ENCODE results near the gene KCNIP1. TPM values are rescaled to one million over a fixed set of nuclear protein-coding genes. Genes with fewer than 3 reads are reported as not detected.

KCNIP1 gene
- total and polyA plus RNA-seq, 10 of the 15 experiments (the other 5 are each of a cell fraction or from before 2014, with no cell fraction given), result not detected

- Histone ChIP-seq H3K79me2 (ENCODE audit: control insufficient read depth, insufficient read depth, low read length) (no peaks in the 10 kb centered on the region), H4K20me1 (ENCODE audit: control insufficient read depth, insufficient read depth) (no peaks in the 10 kb centered on the region), H3K27me3 (replicated peaks in 1 of 2; ENCODE audit: control insufficient read depth in 2 of 2, insufficient read depth in 2 of 2, low read length in 1 of 2) (peaks cover 0 to 1% of the 10 kb centered on the region in 2 experiments; a peak in 2 of 4 replicates), H3K36me3 (ENCODE audit: control insufficient read depth in 2 of 2, insufficient read depth in 2 of 2, low read length in 1 of 2) (no peaks in the 10 kb centered on the region), H2AFZ (ENCODE audit: control insufficient read depth, low read depth, low read length) (no peak overlapping the region), H3K27ac (ENCODE audit: control insufficient read depth, insufficient read depth) (no peak overlapping the region), H3K9ac (ENCODE audit: control insufficient read depth, insufficient read depth, low read length) (no peak overlapping the region), H3K4me1 (ENCODE audit: control insufficient read depth, insufficient read depth, low read length) (no peaks in the 10 kb centered on the region), H3K4me3 (no peak overlapping the region), H3K4me2 (ENCODE audit: control insufficient read depth, insufficient read depth) (no peak overlapping the region), H3K9me3 (replicated peaks; ENCODE audit: control insufficient read depth, insufficient read depth, low read length) (no peaks in the 10 kb centered on the region)
- no peak for DNase-seq (ENCODE audit: low read depth, low spot score)
- ATAC-seq, result no peak
- ChIA-PET RAD21 (ENCODE audit: unreplicated experiment) (no interaction called here), SMC1A (ENCODE audit: uncharacterized antibody, unreplicated experiment) (no interaction called here), CTCF (interaction anchor here (0.7 to 1.3 kb wide), 2 partner anchors 13 to 14 kb away, joined by 3 to 4 read pairs; no protein-coding TSS in a partner anchor), POLR2A (no interaction called here)
- intact Hi-C loops (cut with micrococcal nuclease; ENCODE audit: unreplicated experiment), result no loop called here
- 39% methylated on average over 11 of the region's 11 CpGs for WGBS (ENCODE audit: insufficient coverage, insufficient replicate concordance, low lambda C conversion rate, missing lambda C conversion rate)
- no peak for FAIRE-seq
- in situ Hi-C loops (cut with MboI), result no loop called here
- BruUV-seq (replicated peaks), result no TSS peak
- TF ChIP-seq RBBP5 (conservative IDR thresholded peaks at IDR 0.05), result no peak
- TF ChIP-seq PAX8 (IDR thresholded peaks at IDR 0.05), result no peak
- TF ChIP-seq IRF5 (IDR thresholded peaks at IDR 0.05; ENCODE audit: borderline replicate concordance), result no peak
- TF ChIP-seq RELB (IDR thresholded peaks at IDR 0.05; ENCODE audit: low read depth), result no peak
- no peak for TF ChIP-seq ZNF687 (IDR thresholded peaks at IDR 0.05)
- TF ChIP-seq ZSCAN29 (IDR thresholded peaks at IDR 0.05), result no peak
- TF ChIP-seq CBFB (IDR thresholded peaks at IDR 0.05; ENCODE audit: low read depth), result no peak
- no peak for TF ChIP-seq ATF3 (IDR thresholded peaks at IDR 0.05; ENCODE audit: borderline replicate concordance, extremely low read depth, low read depth, low read length)
- no peak for TF ChIP-seq CUX1 (IDR thresholded peaks at IDR 0.05; ENCODE audit: insufficient replicate concordance, low read depth, low read length)
- no peak for TF ChIP-seq BACH1 (IDR thresholded peaks at IDR 0.05; ENCODE audit: borderline replicate concordance)
- no peak for TF ChIP-seq ZNF384 (IDR thresholded peaks at IDR 0.05; ENCODE audit: borderline replicate concordance, low read depth, low read length)
Observed at GRCh38 chr5:170651604-170652277, 147.9 kb downstream of the KCNIP1 start.

Measured in GM12878 (cell line).